ENCODE measurements around the gene WDR4.
"Not testable (repeated sequence)": the region's sequence is repeated elsewhere in the genome, so short reads cannot be mapped to it uniquely, and the experiment has no call there.

The WDR4 gene

GRCh38 chr21:42855171-42855936, 24.0 kb downstream of the WDR4 start:
- in situ Hi-C loops (cut with MboI; ENCODE audit: low sequenced_read_pairs) = loop anchor here (25.0 kb wide), 1 partner anchor 107 kb away; the partner anchor contains the start of gene PKNOX1

GRCh38 chr21:42854246-42855010, 24.9 kb downstream of the WDR4 start:
- in situ Hi-C loops (cut with MboI; ENCODE audit: low sequenced_read_pairs) = loop anchor here (25.0 kb wide), 1 partner anchor 108 kb away; the partner anchor contains the start of gene PKNOX1

GRCh38 chr21:42853621-42854020, 25.7 kb downstream of the WDR4 start:
- in situ Hi-C loops (cut with MboI; ENCODE audit: low sequenced_read_pairs) = loop anchor here (25.0 kb wide), 1 partner anchor 109 kb away; the partner anchor contains the start of gene PKNOX1

GRCh38 chr21:42852925-42853570, 26.3 kb downstream of the WDR4 start:
- in situ Hi-C loops (cut with MboI; ENCODE audit: low sequenced_read_pairs) = loop anchor here (25.0 kb wide), 1 partner anchor 109 kb away; the partner anchor contains the start of gene PKNOX1

GRCh38 chr21:42851812-42852665, 27.3 kb downstream of the WDR4 start:
- in situ Hi-C loops (cut with MboI; ENCODE audit: low sequenced_read_pairs) = loop anchor here (25.0 kb wide), 1 partner anchor 110 kb away; the partner anchor contains the start of gene PKNOX1

GRCh38 chr21:42850866-42851391, 28.4 kb downstream of the WDR4 start:
- in situ Hi-C loops (cut with MboI; ENCODE audit: low sequenced_read_pairs) = loop anchor here (25.0 kb wide), 1 partner anchor 111 kb away; the partner anchor contains the start of gene PKNOX1

- in situ Hi-C loops (cut with MboI; ENCODE audit: low sequenced_read_pairs) = loop anchor here (25.0 kb wide), 1 partner anchor 112 kb away; the partner anchor contains the start of gene PKNOX1
These were observed 28.9 kb downstream of the WDR4 start for GRCh38 chr21:42850463-42850862.

GRCh38 chr21:42849759-42850412, 29.5 kb downstream of the WDR4 start:
- in situ Hi-C loops (cut with MboI; ENCODE audit: low sequenced_read_pairs) = loop anchor here (25.0 kb wide), 1 partner anchor 112 kb away; the partner anchor contains the start of gene PKNOX1

- in situ Hi-C loops (cut with MboI; ENCODE audit: low sequenced_read_pairs) = no loop called here
These were observed 30.2 kb downstream of the WDR4 start for GRCh38 chr21:42848932-42849758.

- in situ Hi-C loops (cut with MboI; ENCODE audit: low sequenced_read_pairs) = not testable (repeated sequence)
These were observed 31.0 kb downstream of the WDR4 start for GRCh38 chr21:42848144-42848931.

- in situ Hi-C loops (cut with MboI; ENCODE audit: low sequenced_read_pairs) = no loop called here
These were observed 31.6 kb downstream of the WDR4 start for GRCh38 chr21:42847726-42848125.

GRCh38 chr21:42847051-42847707, 32.2 kb downstream of the WDR4 start:
- in situ Hi-C loops (cut with MboI; ENCODE audit: low sequenced_read_pairs) = no loop called here

- in situ Hi-C loops (cut with MboI; ENCODE audit: low sequenced_read_pairs) = no loop called here
These were observed 33.1 kb downstream of the WDR4 start for GRCh38 chr21:42846221-42846620.

GRCh38 chr21:42845296-42845965, 33.9 kb downstream of the WDR4 start:
- in situ Hi-C loops (cut with MboI; ENCODE audit: low sequenced_read_pairs) = no loop called here

GRCh38 chr21:42844411-42845113, 34.8 kb downstream of the WDR4 start:
- in situ Hi-C loops (cut with MboI; ENCODE audit: low sequenced_read_pairs) = no loop called here

- in situ Hi-C loops (cut with MboI; ENCODE audit: low sequenced_read_pairs) = no loop called here
These were observed 36.3 kb downstream of the WDR4 start for GRCh38 chr21:42843056-42843455.

Measured in HL-60/S4 treated with retinoic acid at 250 ng/mL for 4 days and 3 days (cell line).